CD14-positive monocyte (primary cell): Measurements from ENCODE around the gene CPAMD8. TPM values are rescaled to one million over a fixed set of nuclear protein-coding genes. Genes with fewer than 3 reads are reported as not detected.

Experiments
- DNase-seq, 3 donors: peaks; one replicate each; pipeline ENCODE4 v3.0.0-alpha.2; 2011 to 2022
- H2AFZ ChIP-seq: 2 replicates; pipeline ENCODE4 v1.6.0; 2012; ENCODE audit warnings: mild to moderate bottlenecking, low read depth, low read length, inconsistent platforms; ENCODE audit not compliant: insufficient read depth, poor library complexity, severe bottlenecking
- H3K27ac ChIP-seq, 2 donors: 1 replicate in 1 of 2; 2 replicates in 1 of 2; pipeline ENCODE4 v1.5.1; 2012 to 2013; ENCODE audit warnings: low read length in 2 of 2, control low read depth in 1 of 2, inconsistent platforms in 1 of 2, low read depth in 1 of 2, mild to moderate bottlenecking in 1 of 2
- H3K27me3 ChIP-seq, 2 donors: one replicate each; pipeline versions ENCODE4 v1.6.0 to v1.6.1; 2011 to 2013; ENCODE audit warnings: low read length in 2 of 2; ENCODE audit not compliant: control insufficient read depth in 2 of 2, insufficient read depth in 2 of 2
- H3K36me3 ChIP-seq, 2 donors: replicated peaks in 1 of 2; 1 replicate in 1 of 2; 2 replicates in 1 of 2; pipeline versions ENCODE4 v1.5.1 to v1.6.1; 2012 to 2013; ENCODE audit warnings: low read length in 2 of 2, control low read depth in 1 of 2, inconsistent platforms in 1 of 2, mild to moderate bottlenecking in 1 of 2; ENCODE audit not compliant: insufficient read depth in 2 of 2, control insufficient read depth in 1 of 2
- H3K4me1 ChIP-seq, 2 donors: 1 replicate in 1 of 2; 2 replicates in 1 of 2; pipeline versions ENCODE4 v1.5.1 to v1.6.1; 2012 to 2013; ENCODE audit warnings: low read length in 2 of 2, control low read depth in 1 of 2, inconsistent platforms in 1 of 2, mild to moderate bottlenecking in 1 of 2, moderate library complexity in 1 of 2; ENCODE audit not compliant: insufficient read depth in 2 of 2, control insufficient read depth in 1 of 2
- H3K4me2 ChIP-seq: replicated peaks from 2 replicates; pipeline ENCODE3; 2012; ENCODE audit warnings: low read length, moderate library complexity, mild to moderate bottlenecking; ENCODE audit not compliant: poor library complexity, severe bottlenecking; ENCODE audit errors: extremely low read depth
- H3K4me3 ChIP-seq, 3 experiments: fragments of 200-600 bp in 1 of 3; sonication (generic) in 1 of 3; replicated peaks in 1 of 3; 1 replicate in 2 of 3; 2 replicates in 1 of 3; pipeline ENCODE4 v1.5.1; 2011 to 2013; ENCODE audit warnings: low read length in 3 of 3, mild to moderate bottlenecking in 3 of 3, control low read depth in 2 of 3, low read depth in 2 of 3, inconsistent platforms in 1 of 3, moderate library complexity in 1 of 3
- H3K79me2 ChIP-seq: 2 replicates; pipeline ENCODE4 v1.6.0; 2012; ENCODE audit warnings: mild to moderate bottlenecking, control low read depth, inconsistent platforms, low read length, moderate library complexity; ENCODE audit not compliant: insufficient read depth
- H3K9ac ChIP-seq: 2 replicates; pipeline ENCODE4 v1.6.0; 2017; ENCODE audit warnings: low read length, mild to moderate bottlenecking; ENCODE audit not compliant: insufficient read depth, poor library complexity, severe bottlenecking
- H3K9me3 ChIP-seq, 2 donors: replicated peaks in 1 of 2; 1 replicate in 1 of 2; 2 replicates in 1 of 2; pipeline versions ENCODE4 v1.5.1 to v1.6.1; 2012 to 2013; ENCODE audit warnings: low read length in 2 of 2, control low read depth in 1 of 2; ENCODE audit not compliant: control insufficient read depth in 1 of 2, insufficient read depth in 1 of 2
- H4K20me1 ChIP-seq: 2 replicates; pipeline ENCODE4 v1.6.0; 2012; ENCODE audit warnings: mild to moderate bottlenecking, low read length, control low read depth, moderate library complexity; ENCODE audit not compliant: insufficient read depth
- H3K27ac Mint-ChIP-seq, 7 donors: one replicate each; pipeline ENCODE4 v1.8.0; 2020; ENCODE audit warnings: mild to moderate bottlenecking in 7 of 7, mixed read lengths in 7 of 7, moderate library complexity in 6 of 7, inconsistent platforms in 2 of 7
- H3K27me3 Mint-ChIP-seq, 3 donors: one replicate each; pipeline ENCODE4 v1.8.0; 2021 to 2022; ENCODE audit warnings: low read depth in 3 of 3, mild to moderate bottlenecking in 3 of 3, mixed read lengths in 3 of 3, moderate library complexity in 3 of 3, inconsistent platforms in 1 of 3
- H3K36me3 Mint-ChIP-seq, 2 donors: one replicate each; pipeline ENCODE4 v1.8.0; 2020; ENCODE audit warnings: mixed read lengths in 2 of 2, inconsistent platforms in 1 of 2, mild to moderate bottlenecking in 1 of 2
- H3K4me1 Mint-ChIP-seq: one replicate; pipeline ENCODE4 v1.8.0; 2020; ENCODE audit warnings: mild to moderate bottlenecking, mixed read lengths
- H3K4me3 Mint-ChIP-seq, 2 donors: one replicate each; pipeline ENCODE4 v1.8.0; 2020; ENCODE audit warnings: mild to moderate bottlenecking in 2 of 2, mixed read lengths in 2 of 2, moderate library complexity in 1 of 2
- H3K9me3 Mint-ChIP-seq, 7 donors: one replicate each; pipeline ENCODE4 v1.8.0; 2020 to 2022; ENCODE audit warnings: mixed read lengths in 7 of 7, mild to moderate bottlenecking in 6 of 7, moderate library complexity in 6 of 7, inconsistent platforms in 2 of 7
- CTCF ChIP-seq: fragments of 200-600 bp; IDR thresholded peaks from one replicate; pipeline ENCODE4 v1.8.0; 2022; ENCODE audit warnings: antibody characterized with exemption, mild to moderate bottlenecking
- WGBS: methylation state at CpG from one replicate; pipeline ENCODE4 v1.1.5; 2013; ENCODE audit warnings: missing lambda C conversion rate; ENCODE audit not compliant: insufficient coverage; 5-methylcytosine and 5-hydroxymethylcytosine counted together
- intact Hi-C, 2 donors: fragments of 100-400 bp; cut with micrococcal nuclease; formaldehyde crosslinking; loops; one replicate each; pipeline versions ENCODE4 v1.15.0 to v1.15.1; 2023
- polyA minus RNA-seq: library from RNA; depleted of rRNA, polyadenylated mRNA; stranded (reverse); fragments of >200 nt; gene quantifications from 2 replicates; pipeline ENCODE4 v1.2.3, GENCODE V29; 2012
- polyA plus RNA-seq, 3 donors: library from polyadenylated mRNA; depleted of rRNA in 1 of 3; unstranded in 2 of 3; stranded (reverse) in 1 of 3; fragments of 300-500 nt in 2 of 3; fragments of >200 nt in 1 of 3; fragmentation: Illumina TruSeq in 2 of 3; gene quantifications; 1 replicate in 2 of 3; 2 replicates in 1 of 3; pipeline ENCODE4 v1.2.3, GENCODE V29; 2012 to 2021
- total RNA-seq, 12 experiments: library from RNA in 1 of 12; stranded (reverse) in 1 of 12; fragments of 120-200 nt in 1 of 12; gene quantifications; one replicate each; pipeline ENCODE4 v1.2.4 and lab custom pipeline; 2013 to 2026; ENCODE audit warnings: mixed read lengths in 6 of 12, inconsistent platforms in 1 of 12

CPAMD8 gene
- total RNA-seq (2013), result 12.2 TPM
- polyA plus RNA-seq, result 10 to 100 TPM in 1 of 3 donors, 1 to 10 TPM in 2; 5.1 to 53.4 (median 5.4) TPM
- 17.9 and 22.3 TPM in 2 replicates for polyA minus RNA-seq
- total RNA-seq (lab: John Stamatoyannopoulos, UW), result 9.5 to 33.9 (median 17.3) reads per million in 11 experiments

GRCh38 chr19:17026706-17027534 is at the start of gene CPAMD8:
TSS of gene CPAMD8 (minus strand) at chr19:17026810. CDS start at chr19:17026642, 168 bp downstream.
- no peaks in the 10 kb centered on the region for H4K20me1 ChIP-seq
- no peak for TF ChIP-seq CTCF
- H3K4me3 Mint-ChIP-seq, result peak within 1 kb of the TSS; percentile 83 to 96
- peaks cover 8 to 22% (median 15%) of the 10 kb centered on the region in 7 donors for H3K9me3 Mint-ChIP-seq
- H3K4me3 ChIP-seq, result peak within 1 kb of the TSS; percentile 17 to 76 (median 49)
- peak within 1 kb of the TSS in 5 of 7 donors; percentile 10 to 71 (median 31) for H3K27ac Mint-ChIP-seq
- peaks cover 0 to 13% of the 10 kb centered on the region in 2 donors for H3K9me3 ChIP-seq
- H3K4me2 ChIP-seq, result peak within 1 kb of the TSS; percentile 95
- H3K27me3 ChIP-seq, result peaks cover 13 to 35% of the 10 kb centered on the region in 2 donors
- no peak for DNase-seq
- peaks cover 51 to 54% (median 52%) of the 10 kb centered on the region in 3 donors for H3K27me3 Mint-ChIP-seq
- no peaks in the 10 kb centered on the region for H3K36me3 ChIP-seq
- peaks cover 27 to 41% of the 10 kb centered on the region in 2 donors for H3K4me1 ChIP-seq
- no peak within 1 kb of the TSS for H3K27ac ChIP-seq
- peak within 1 kb of the TSS; percentile 75 for H2AFZ ChIP-seq
- peak within 1 kb of the TSS; percentile 21 for H3K9ac ChIP-seq
- peaks cover 33% of the 10 kb centered on the region for H3K4me1 Mint-ChIP-seq
- H3K79me2 ChIP-seq, result no peaks in the 10 kb centered on the region
- peaks cover 15% of the 10 kb centered on the region in 2 donors for H3K36me3 Mint-ChIP-seq
- 7% methylated on average over 42 of the region's 67 CpGs for WGBS
- intact Hi-C loops, result no loop called here

GRCh38 chr19:17075864-17076542 is 49.4 kb upstream of the CPAMD8 start:
- no peak for TF ChIP-seq CTCF
- Histone ChIP-seq H3K27me3 (no peaks in the 10 kb centered on the region), H3K4me3 (peak overlapping the region; percentile 92 to 100 (median 93)), H3K36me3 (peaks cover 10 to 15% of the 10 kb centered on the region in 2 donors), H4K20me1 (peaks cover 51% of the 10 kb centered on the region), H3K4me1 (peaks cover 44 to 51% of the 10 kb centered on the region in 2 donors), H3K4me2 (peak overlapping the region; percentile 81), H3K9me3 (no peaks in the 10 kb centered on the region), H3K27ac (peak overlapping the region; percentile 72 to 91), H3K9ac (peak overlapping the region; percentile 93), H2AFZ (no peak overlapping the region), H3K79me2 (peaks cover 92% of the 10 kb centered on the region)
- Mint-ChIP-seq H3K4me1 (peaks cover 57% of the 10 kb centered on the region), H3K9me3 (no peaks in the 10 kb centered on the region), H3K36me3 (peaks cover 33 to 49% of the 10 kb centered on the region in 2 donors), H3K4me3 (peak overlapping the region; percentile 99 to 100), H3K27me3 (peaks cover 0 to 3% (median 0%) of the 10 kb centered on the region in 3 donors), H3K27ac (peak overlapping the region; percentile 93 to 99 (median 97))
- 0% methylated on average over 32 of the region's 43 CpGs for WGBS
- intact Hi-C loops, result loop anchor here (2.0 to 5.0 kb wide), 5 partner anchors 15 to 151 kb away; partner anchors contain the start of gene OCEL1 (in 1 of the 2)
- peak in 2 of 3 donors; percentile 30 to 53 for DNase-seq
